Measurements from ENCODE around the gene HOXB13.

DNA sequence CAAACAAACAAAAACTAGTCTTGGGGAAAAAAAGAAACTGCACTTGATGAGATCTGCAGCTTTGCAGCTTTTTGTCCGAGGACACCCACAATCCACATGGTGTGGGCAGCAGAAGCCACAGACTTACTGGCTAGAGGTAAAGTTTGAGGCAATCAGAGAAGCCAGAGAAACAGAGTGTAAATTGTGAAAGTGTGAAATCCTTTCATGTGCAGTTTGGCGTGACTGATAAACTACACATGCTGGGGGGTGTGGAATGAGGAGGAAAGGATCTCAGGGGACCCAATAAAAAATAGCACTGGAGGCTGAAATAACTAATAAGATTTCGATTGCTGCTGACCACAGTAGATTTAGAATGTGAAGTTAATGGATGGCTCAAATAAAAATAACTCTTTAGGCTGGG lies 42.4 kb upstream of the HOXB13 start:
- no peak for TF ChIP-seq EZH2phosphoT487 (IDR thresholded peaks at IDR 0.05; ENCODE audit: low read depth)
- TF ChIP-seq, protein P1, sequence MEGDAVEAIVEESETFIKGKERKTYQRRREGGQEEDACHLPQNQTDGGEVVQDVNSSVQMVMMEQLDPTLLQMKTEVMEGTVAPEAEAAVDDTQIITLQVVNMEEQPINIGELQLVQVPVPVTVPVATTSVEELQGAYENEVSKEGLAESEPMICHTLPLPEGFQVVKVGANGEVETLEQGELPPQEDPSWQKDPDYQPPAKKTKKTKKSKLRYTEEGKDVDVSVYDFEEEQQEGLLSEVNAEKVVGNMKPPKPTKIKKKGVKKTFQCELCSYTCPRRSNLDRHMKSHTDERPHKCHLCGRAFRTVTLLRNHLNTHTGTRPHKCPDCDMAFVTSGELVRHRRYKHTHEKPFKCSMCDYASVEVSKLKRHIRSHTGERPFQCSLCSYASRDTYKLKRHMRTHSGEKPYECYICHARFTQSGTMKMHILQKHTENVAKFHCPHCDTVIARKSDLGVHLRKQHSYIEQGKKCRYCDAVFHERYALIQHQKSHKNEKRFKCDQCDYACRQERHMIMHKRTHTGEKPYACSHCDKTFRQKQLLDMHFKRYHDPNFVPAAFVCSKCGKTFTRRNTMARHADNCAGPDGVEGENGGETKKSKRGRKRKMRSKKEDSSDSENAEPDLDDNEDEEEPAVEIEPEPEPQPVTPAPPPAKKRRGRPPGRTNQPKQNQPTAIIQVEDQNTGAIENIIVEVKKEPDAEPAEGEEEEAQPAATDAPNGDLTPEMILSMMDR (IDR thresholded peaks at IDR 0.05; ENCODE audit: low read depth, low read length) = no peak

Measured in OCI-LY3 (cell line).